GM18873 (cell line): Measurements from ENCODE around the gene KNSTRN.

ENCODE experiments used
- ATAC-seq: cut with Tn5 transposase; IDR thresholded peaks from one replicate; pipeline ENCODE4 v1.9.1; 2021; ENCODE audit warnings: mild to moderate bottlenecking, moderate library complexity, moderate number of reproducible peaks; ENCODE audit not compliant: unreplicated experiment, low FRiP score

Gene KNSTRN

GRCh38 chr15:40365016-40365415 lies 17.5 kb upstream of the KNSTRN start:
- no peak for ATAC-seq

- no peak for ATAC-seq
Measured at GRCh38 chr15:40365624-40366456, 16.7 kb upstream of the KNSTRN start.

- ATAC-seq: no peak
Measured at GRCh38 chr15:40366457-40367370, 15.8 kb upstream of the KNSTRN start.

- ATAC-seq: no peak
Measured at GRCh38 chr15:40367371-40367685, 15.2 kb upstream of the KNSTRN start.

GRCh38 chr15:40367686-40368611 lies 14.6 kb upstream of the KNSTRN start:
- peak; percentile 73 for ATAC-seq

GRCh38 chr15:40368719-40369473 lies 13.6 kb upstream of the KNSTRN start:
- no peak for ATAC-seq

GRCh38 chr15:40369474-40369869 lies 13.0 kb upstream of the KNSTRN start:
- no peak for ATAC-seq

GRCh38 chr15:40369971-40370370 lies 12.6 kb upstream of the KNSTRN start:
- no peak for ATAC-seq

- ATAC-seq: no peak
Measured at GRCh38 chr15:40372981-40373380, 9.5 kb upstream of the KNSTRN start.

- no peak for ATAC-seq
Measured at GRCh38 chr15:40377606-40378005, 4.9 kb upstream of the KNSTRN start.

GRCh38 chr15:40379374-40379773 lies 3.1 kb upstream of the KNSTRN start:
- no peak for ATAC-seq

- ATAC-seq: no peak
Measured at GRCh38 chr15:40379853-40380252, 2.7 kb upstream of the KNSTRN start.

GRCh38 chr15:40380636-40381035 lies 1.9 kb upstream of the KNSTRN start:
- no peak for ATAC-seq

GRCh38 chr15:40381818-40382529 lies 547 bp upstream of the KNSTRN start:
- no peak for ATAC-seq

GRCh38 chr15:40386480-40386879 lies 4.0 kb downstream of the KNSTRN start:
- ATAC-seq: no peak

GRCh38 chr15:40388941-40389823 lies 6.7 kb downstream of the KNSTRN start:
- ATAC-seq: no peak

GRCh38 chr15:40389824-40390595 lies 7.5 kb downstream of the KNSTRN start:
- no peak for ATAC-seq
